ENCODE data around the gene RABIF. TPM values are rescaled to one million over a fixed set of nuclear protein-coding genes. Genes with fewer than 3 reads are reported as not detected.
"Not testable (repeated sequence)": the region's sequence is repeated elsewhere in the genome, so short reads cannot be mapped to it uniquely, and the experiment has no call there.

The RABIF gene
- total RNA-seq, 1 donor from 2014 or later: 8.3 TPM

DNA sequence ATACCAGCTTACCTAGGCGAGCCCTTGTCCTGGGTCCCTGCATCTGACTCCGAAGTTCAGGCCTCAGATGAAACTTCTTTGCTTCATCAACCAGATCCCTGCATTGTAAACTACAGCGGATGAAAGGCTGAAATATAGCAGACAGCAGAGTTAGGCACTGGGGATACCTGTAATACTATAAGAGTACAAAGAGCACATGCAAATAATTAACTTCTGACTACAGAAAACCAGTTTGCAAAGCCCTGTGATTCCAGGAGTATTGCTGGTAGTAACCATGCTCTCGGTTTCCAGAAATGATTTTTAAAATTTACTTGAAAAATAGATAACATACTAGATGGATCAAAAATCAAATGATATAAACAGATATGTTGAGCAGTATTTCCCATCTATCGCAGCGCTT lies 20.0 kb upstream of the RABIF start:
- intact Hi-C loops (cut with DNase I): no loop called here
- ATAC-seq: no peak

DNA sequence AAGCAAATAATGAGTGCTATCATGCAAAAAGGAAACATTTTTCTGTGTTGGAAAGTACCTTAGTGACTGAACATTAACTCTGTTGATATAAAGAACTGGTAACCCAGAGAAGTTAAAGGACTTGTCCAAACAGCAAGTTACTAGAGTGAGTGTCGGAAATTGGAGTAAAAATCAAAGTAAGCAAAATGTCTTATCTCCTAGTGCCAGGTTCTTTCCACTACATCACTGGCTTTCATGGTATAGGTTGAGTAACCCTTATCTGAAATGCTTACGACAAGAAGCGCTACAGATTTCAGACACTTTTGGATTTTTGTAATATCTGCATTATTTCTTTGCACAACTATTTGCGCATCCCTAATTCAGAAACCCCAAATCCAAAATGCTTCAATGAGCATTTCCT lies 16.4 kb upstream of the RABIF start:
- Histone ChIP-seq H3K36me3 (peaks cover 89% of the 10 kb centered on the region), H3K27ac (no peak overlapping the region), H3K4me1 (no peaks in the 10 kb centered on the region), H3K4me3 (no peak overlapping the region), H3K9me3 (no peaks in the 10 kb centered on the region), H3K27me3 (ENCODE audit: low read depth) (no peaks in the 10 kb centered on the region)
- DNase-seq: no peak
- no peak for ATAC-seq
- intact Hi-C loops (cut with DNase I): no loop called here
- TF ChIP-seq, protein P1, sequence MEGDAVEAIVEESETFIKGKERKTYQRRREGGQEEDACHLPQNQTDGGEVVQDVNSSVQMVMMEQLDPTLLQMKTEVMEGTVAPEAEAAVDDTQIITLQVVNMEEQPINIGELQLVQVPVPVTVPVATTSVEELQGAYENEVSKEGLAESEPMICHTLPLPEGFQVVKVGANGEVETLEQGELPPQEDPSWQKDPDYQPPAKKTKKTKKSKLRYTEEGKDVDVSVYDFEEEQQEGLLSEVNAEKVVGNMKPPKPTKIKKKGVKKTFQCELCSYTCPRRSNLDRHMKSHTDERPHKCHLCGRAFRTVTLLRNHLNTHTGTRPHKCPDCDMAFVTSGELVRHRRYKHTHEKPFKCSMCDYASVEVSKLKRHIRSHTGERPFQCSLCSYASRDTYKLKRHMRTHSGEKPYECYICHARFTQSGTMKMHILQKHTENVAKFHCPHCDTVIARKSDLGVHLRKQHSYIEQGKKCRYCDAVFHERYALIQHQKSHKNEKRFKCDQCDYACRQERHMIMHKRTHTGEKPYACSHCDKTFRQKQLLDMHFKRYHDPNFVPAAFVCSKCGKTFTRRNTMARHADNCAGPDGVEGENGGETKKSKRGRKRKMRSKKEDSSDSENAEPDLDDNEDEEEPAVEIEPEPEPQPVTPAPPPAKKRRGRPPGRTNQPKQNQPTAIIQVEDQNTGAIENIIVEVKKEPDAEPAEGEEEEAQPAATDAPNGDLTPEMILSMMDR (IDR thresholded peaks at IDR 0.05): no peak

More for the DNA sequence above, 20.0 kb upstream of the RABIF start:
- Histone ChIP-seq H3K27me3 (ENCODE audit: low read depth) (no peaks in the 10 kb centered on the region), H3K9me3 (no peaks in the 10 kb centered on the region), H3K4me3 (no peak overlapping the region), H3K36me3 (peaks cover 94% of the 10 kb centered on the region), H3K27ac (no peak overlapping the region), H3K4me1 (no peaks in the 10 kb centered on the region)
- no peak for DNase-seq
- TF ChIP-seq, protein P1 (IDR thresholded peaks at IDR 0.05): no peak

DNA sequence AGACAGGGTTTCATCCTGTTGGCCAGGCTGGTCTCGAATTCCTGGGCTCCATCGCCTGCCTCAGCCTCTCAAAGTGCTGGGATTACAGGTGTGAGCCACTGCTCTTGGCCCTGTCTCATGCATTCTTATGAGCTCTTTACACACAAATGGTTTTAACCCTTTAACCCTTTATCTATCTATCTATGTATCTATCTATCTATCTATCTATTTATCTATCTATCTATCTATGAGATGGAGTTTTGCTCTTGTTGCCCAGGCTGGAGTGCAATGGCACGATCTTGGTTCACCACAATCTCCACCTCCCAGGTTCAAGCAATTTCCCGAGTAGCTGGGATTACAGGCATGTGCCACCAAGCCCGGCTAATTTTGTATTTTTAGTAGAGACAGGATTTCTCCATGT lies 14.9 kb upstream of the RABIF start:
- H3K4me1 ChIP-seq; H3K9me3 ChIP-seq; H3K4me3 ChIP-seq; ATAC-seq; H3K27ac ChIP-seq; intact Hi-C loops (cut with DNase I); H3K27me3 ChIP-seq (ENCODE audit: low read depth); DNase-seq: not testable (repeated sequence)
- H3K36me3 ChIP-seq: peaks cover 89% of the 10 kb centered on the region

DNA sequence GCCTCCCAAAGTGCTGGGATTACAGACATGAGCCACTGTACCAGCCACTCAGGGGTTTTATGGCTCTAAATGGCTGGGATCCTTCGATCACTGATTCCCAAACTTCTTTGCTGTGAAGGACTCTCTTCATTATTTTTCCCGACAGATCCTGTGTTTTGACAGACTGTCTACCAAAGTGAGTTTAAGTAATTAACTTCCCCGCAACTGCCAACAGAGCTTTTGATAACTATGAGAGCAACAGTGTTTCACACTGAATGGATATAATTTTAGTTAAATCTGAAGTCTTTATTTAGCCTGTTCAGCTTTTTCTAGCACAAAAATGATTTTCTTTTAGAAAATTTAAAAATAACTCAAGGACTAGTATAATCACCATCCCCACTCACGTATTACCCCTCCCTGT lies 12.6 kb upstream of the RABIF start:
- DNase-seq (no peak), ATAC-seq (no peak)
- intact Hi-C loops (cut with DNase I): no loop called here
- no peaks in the 10 kb centered on the region for H3K9me3 ChIP-seq
- no peaks in the 10 kb centered on the region for H3K27me3 ChIP-seq (ENCODE audit: low read depth)
- H3K4me1 ChIP-seq: no peaks in the 10 kb centered on the region
- no peak overlapping the region for H3K27ac ChIP-seq
- H3K4me3 ChIP-seq: no peak overlapping the region
- peaks cover 87% of the 10 kb centered on the region for H3K36me3 ChIP-seq
- TF ChIP-seq, protein P1 (IDR thresholded peaks at IDR 0.05): no peak

DNA sequence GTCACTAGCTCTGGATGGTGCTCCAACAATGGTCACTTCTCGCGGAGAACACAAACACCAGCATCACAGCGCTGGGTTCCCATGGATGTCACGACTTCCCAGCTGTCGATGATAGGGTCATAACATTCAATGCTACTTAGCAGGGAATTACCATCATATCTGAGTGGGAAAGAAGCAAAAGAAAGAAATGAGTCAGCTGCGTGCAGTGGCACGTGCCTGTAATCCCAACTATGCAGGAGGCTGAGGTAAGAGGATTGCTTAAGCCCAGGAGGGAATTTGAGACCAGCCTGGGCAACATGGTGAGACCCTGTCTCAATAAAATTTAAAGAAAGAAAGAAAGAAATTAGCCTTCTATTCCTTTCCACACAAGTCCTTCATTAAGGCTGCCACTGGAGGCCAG lies 3.6 kb upstream of the RABIF start:
- H3K27me3 ChIP-seq (ENCODE audit: low read depth): no peaks in the 10 kb centered on the region
- no peak overlapping the region for H3K4me3 ChIP-seq
- no peak for ATAC-seq
- intact Hi-C loops (cut with DNase I): no loop called here
- peaks cover 67% of the 10 kb centered on the region for H3K36me3 ChIP-seq
- H3K4me1 ChIP-seq: peaks cover 13% of the 10 kb centered on the region
- no peaks in the 10 kb centered on the region for H3K9me3 ChIP-seq
- TF ChIP-seq, protein P1 (IDR thresholded peaks at IDR 0.05): no peak
- H3K27ac ChIP-seq: no peak overlapping the region
- DNase-seq: no peak

DNA sequence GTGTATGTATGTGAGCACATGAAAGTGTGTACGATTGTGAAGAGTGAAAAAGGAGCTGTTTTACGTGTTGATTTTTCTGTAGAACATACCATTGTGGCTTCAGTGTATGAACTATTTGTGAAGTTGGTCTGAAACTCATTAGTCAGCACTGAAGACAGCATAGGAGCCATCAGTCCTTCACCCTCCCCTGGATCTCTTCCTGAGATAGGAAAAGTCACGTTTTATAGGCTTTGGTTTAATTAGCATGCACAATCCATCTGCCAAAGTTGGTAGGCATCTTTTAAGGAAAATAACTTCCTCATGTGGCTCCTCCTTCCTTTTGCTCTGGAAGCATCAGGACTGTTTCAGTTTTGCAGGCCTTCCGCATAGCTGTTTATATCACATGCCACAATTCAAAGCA lies 1.4 kb upstream of the RABIF start:
- no peak overlapping the region for H3K27ac ChIP-seq
- no peaks in the 10 kb centered on the region for H3K9me3 ChIP-seq
- TF ChIP-seq, protein P1 (IDR thresholded peaks at IDR 0.05): no peak
- no peaks in the 10 kb centered on the region for H3K27me3 ChIP-seq (ENCODE audit: low read depth)
- no peak for DNase-seq
- no peak for ATAC-seq
- peaks cover 19% of the 10 kb centered on the region for H3K4me1 ChIP-seq
- peaks cover 46% of the 10 kb centered on the region for H3K36me3 ChIP-seq
- H3K4me3 ChIP-seq: no peak overlapping the region
- intact Hi-C loops (cut with DNase I): no loop called here
